Hindlimb muscle (tissue), 1 donor: ENCODE data around the gene MYO16. TPM values are rescaled to one million over a fixed set of nuclear protein-coding genes. Genes with fewer than 3 reads are reported as not detected.
"Not testable (repeated sequence)": the region's sequence is repeated elsewhere in the genome, so short reads cannot be mapped to it uniquely, and the experiment has no call there.

ENCODE experiments used
- DNase-seq: peaks from one replicate; pipeline ENCODE4 v3.0.0-alpha.2; 2013
- polyA plus RNA-seq: library from polyadenylated mRNA; unstranded; fragments of 120-200 nt; gene quantifications from one replicate; pipeline ENCODE4 v1.2.1, GENCODE V29; 2013; ENCODE audit not compliant: insufficient read length

MYO16 gene
- polyA plus RNA-seq, 1 donor = 27.9 TPM

DNA sequence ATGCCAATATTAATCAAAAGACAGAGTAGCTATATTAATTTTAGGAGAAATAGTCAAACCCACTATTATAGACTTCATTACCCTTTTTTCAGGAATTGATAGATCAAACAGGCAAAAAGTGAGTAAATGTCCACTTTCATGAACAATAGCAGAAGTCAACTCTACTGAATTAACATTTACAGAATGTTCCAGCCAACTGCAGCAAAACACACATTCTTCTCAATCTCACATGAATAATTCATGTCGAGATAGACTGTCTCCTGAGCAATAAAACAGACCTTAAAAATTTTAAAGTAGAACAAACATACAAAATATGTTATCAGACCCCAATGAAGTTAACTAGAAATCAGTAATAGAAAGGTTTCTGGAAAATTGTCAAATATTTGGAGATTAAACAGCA is 118.4 kb downstream of the MYO16 start:
- DNase-seq = no peak

DNA sequence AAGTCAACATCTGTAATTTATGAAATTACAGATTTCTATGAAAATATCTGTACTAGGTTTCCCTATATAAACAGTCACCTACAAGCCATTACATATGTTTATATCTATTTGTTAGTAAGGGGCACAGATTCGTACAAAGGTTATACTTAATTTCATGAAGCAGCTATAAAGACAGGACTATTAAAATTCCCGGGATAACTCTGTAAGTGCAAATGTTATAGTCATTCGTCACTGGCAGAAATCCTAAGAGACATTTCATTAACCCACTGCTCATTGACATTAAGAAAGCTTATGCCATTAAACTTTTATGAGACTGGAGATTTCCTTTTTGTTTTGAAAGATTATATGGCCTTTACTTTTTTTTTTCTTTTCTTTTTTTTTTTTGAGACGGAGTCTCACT is 122.9 kb downstream of the MYO16 start:
- DNase-seq = no peak

DNA sequence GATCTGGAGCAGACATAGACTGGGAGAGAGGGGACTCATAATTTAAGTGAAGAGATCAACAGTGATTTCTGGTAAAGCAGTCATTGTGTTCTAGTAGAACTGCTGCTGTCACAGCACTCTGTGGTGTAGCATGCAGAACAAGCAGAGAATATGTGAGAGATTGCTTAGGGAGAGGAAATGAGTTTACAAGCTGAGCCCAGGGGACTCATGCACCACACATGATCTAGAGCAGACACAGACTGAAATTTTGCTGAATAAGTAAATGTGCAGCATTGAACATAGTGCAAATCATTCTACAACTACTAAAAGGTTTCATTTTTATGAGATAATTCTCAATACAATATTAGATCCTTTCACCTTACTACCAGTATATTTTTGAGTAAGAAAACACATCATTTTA is 125.7 kb downstream of the MYO16 start:
- peak; percentile 40 for DNase-seq

DNA sequence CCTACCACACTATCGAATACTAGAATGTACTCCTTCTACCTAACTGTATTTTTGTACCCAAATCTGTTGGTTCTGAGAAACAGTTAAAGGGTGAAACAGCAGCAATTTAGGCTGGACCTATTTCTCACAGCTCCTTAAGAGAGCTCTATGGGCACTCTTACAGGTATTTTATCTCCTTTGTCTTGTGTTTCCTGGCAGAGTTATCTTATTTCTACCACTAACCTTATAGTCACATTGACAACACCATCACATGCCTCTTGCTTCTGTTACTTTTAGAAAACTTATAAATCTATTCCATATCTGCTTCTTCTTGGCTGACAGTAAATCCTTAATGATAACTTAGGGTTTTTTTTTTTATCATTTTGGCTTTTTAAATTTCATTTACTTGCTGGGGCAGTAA is 130.7 kb downstream of the MYO16 start:
- no peak for DNase-seq

DNA sequence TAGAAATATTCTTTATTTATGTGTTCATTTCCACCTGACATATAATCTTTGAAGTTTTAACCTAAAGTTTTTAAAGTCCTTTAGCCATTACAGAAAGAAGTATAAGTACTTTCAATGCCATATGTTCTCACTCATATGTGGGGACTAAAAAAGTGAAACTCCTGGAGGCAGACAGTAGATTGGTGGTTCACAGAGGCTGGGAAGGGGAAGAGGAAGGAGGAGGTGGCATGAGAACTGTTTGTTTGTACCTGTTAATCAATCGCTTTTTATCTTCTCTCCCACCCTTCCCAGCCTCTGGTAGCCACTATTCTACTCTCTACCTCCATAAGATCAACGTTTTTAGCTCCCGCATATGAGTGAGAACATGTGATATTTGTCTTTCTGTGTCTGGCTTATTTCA is 131.1 kb downstream of the MYO16 start:
- DNase-seq = no peak

DNA sequence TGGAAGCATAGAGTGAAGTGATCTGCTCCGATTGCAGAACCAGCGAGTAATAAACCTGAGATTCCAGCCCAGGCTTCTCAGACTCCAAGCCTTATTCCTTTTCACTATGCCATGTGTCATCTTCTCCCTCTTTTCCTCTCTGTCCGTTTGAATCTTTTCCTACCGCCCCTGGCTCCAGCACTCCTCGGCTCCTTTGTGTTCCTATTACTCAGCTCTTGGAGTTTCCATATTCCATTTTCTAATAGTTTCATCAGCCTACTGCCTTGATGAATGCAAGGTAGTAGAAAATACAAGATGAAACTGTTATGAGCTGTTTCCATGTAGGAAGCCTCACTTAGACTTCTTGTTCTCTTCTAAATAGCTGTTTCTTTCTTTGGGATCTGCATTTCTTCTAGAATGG is 138.6 kb downstream of the MYO16 start:
- DNase-seq = no peak

DNA sequence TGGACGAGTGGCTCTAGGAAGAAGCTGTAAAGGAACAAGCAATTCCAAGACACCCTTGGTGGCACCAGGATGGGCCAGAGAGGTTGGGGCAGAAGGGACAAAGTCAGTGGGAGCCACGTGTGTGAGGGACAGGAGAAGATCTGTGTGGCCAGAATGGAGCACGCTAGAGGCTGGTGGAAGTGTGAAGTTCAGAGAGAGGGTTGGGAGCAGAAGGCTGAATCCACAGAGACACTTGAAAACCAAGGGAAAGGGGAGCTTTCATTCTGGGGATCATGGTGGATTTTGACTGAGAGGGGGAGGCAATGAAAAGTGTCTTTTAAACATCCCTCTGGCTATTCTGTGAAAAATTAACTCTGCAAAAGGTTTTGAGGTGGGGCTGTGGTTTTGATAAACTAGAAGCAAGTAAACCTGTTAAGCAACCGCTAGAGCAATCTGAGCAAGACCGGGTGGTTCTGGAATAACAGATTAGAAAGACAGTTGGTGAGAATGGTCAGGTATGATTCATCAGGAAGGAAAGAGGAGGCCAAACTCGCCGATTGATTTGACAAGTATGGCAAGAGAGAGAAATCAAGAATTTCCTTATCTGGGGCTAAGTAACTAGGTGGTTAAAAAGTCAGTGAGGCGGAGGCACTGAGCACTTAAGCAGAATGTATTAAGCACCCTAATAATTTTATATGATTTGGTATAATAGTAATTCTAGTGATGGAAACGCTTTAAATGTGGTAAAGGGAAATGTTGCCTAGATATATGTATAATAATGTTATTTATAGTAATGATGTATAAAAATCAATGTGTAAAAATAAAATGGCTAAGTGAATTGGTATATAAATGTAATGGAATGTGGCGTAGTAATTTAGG is 140.0 kb downstream of the MYO16 start:
- no peak for DNase-seq

DNA sequence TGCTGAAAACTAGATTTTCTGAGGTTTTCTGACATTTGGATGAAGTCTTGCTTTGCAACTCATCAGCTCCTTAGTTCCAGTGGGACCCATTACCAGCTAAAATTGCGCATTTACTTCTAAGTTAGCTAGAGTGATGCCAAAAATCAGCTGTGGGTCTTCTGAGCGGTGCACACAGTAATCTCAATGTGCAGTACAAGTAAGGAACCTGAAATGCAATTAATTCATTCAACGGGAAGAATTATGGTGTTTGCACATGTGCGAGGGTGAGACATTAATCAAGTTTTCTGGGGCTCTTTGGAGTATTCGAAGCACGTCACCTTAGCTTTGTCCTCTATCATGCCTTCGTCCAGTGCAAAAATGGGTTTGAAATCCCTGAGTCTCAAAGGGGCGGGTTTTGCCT is 146.2 kb downstream of the MYO16 start:
- no peak for DNase-seq

DNA sequence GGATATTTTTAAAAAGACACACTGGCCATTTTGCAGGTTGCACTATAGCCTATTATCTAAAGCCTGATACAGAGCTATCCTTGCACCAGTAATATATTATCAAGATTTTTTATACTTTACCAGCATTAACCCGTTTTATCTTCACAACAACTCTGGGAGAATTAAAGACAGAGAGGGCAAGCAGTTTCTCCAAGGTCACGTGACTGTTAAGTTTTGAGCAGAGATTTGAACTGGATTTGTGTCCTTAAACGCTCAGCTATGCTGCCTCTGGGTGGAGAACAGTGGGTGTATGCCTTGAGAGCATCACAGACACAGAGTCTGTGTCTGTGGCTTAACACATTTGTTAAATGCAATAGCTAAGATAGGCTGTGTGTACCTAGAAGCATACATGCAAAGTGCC is 147.2 kb downstream of the MYO16 start:
- DNase-seq = no peak

DNA sequence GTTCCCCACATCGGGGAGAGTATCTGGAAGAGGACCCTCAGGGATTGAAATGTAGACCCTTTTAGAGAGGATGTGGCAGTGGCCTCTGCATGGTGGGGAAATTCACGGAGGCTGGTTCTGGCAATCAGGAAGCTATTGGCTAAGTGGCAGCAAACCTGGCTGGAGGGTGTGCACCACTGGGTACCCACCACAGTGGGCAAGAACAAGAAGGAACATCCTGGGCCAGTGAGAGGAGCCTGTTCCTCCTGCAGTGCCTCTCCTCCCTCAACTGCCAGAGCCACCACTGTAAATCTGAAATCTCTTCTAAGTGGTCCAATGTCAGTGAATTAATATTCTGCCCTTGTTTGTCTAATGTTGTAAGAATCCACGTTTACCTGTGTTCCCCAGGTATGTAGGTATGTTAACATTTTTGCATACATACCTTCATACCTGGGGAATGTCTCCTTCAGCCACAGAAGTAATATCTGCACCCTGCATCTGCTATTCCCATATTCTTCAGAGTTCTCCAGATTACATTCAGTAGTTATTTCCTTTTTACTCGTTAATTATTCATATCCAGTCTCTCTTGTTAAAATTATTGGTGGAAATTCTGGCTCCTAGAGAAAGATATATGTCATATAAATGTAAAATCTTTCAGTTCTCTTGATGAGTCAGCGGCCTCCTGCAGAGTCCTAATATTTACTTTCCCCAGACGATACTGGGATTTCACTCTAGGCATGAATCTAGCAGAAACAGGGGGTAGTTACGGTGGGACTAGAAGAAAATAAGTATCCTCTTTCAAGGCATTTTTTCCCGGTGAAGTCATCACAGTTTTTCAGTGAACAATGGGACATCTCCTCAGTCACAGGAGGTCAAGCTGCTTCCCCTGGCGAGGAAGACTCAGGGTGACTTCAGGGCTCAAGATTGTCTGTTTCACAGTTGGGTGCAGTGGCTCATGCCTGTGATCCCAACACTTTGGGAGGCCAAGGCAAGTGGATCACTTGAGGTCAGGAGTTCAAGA is 148.3 kb downstream of the MYO16 start:
- DNase-seq = no peak

DNA sequence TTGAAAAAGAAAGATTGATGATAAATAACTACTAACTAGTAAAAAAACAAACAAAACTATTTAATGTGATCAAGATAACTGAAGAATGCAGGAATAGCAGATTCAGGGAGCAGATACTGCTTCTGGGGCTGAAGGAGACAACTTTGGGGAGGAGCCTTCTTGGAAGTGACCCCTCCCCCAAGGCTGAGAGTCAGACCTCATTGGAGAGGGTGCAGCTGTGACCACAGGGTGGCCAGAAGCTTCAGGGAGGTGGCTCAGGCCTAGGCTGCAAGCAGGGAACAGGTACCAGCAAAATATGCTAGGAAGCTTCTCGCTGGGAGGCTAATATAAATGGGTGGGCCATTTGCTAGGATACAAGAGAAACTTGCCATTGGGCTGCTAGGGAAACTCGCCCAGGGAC is 149.9 kb downstream of the MYO16 start:
- DNase-seq = no peak

DNA sequence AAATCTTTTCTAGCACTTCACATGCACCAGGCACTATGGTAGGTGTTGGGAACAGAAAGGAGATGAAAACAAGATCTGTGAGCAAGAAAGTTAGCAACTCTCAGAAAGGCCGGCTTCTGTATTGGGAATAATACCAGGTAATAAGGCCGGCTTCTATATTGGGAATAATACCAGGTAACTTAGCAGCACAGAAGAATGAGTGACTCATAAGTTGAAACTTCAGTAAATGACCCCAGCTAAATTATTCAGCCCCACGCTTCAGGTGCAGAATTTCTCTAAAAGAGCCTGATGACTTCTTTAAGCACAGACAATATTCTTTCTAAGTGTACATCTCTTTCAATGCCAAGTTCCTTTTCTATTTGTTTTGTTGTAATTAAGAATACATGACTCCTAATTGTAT is 151.3 kb downstream of the MYO16 start:
- no peak for DNase-seq

DNA sequence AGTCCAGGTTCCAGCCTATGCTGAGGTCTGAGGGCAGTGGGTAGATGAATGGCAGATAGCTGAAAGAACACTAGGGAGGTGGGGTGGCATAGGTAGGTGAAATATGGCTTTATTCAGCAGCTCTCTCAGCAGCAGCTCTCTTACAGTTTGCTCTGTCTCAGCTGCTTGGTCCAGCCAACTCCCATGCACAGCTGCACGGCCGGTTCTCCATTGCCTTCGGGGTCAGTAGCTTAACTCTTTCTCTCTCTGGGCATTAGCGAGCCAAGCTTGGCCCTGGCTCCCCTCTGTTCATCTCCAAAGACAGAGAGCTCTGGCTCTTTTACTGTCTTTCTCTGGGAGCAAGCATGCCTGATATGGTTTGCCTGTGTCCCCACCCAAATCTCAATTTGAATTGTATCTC is 151.9 kb downstream of the MYO16 start:
- DNase-seq = peak; percentile 3

DNA sequence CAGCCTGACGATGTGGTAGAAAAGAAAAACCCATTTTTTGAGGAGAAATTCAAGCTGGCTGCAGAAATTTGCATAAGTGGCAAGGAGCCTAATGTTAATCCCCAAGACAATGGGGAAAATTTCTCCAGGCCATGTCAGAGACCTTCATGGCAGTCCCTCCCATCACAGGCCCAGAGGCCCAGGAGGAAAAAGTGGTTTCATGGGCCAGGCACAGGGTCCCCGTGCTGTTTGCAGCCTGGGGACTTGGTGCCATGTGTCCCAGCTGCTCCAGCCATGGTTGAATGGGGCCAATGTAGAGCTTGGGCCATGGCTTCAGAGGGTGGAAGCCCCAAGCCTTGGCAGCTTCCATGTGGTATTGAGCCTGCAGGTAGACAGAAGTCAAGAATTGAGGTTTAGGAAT is 153.1 kb downstream of the MYO16 start:
- not testable (repeated sequence) for DNase-seq

DNA sequence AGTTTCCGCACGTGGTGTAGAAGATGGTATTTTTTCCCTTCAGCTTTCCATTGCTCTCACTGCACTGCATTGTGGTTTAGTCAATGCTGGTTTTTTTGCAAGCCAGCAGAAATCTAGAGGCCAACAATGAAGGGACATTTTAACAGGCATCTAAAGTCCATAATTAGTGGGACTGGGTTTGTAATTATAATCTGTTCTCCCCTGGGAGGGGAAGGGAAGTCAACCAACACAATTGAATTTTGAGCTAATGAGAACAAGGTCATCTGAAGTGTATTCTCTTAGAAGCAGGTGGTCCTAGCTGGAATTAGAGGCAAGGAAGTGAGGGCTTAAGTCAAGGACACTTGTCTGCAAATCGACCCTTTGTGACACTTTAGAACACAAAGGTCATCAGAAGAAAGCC is 156.4 kb downstream of the MYO16 start:
- DNase-seq = no peak

DNA sequence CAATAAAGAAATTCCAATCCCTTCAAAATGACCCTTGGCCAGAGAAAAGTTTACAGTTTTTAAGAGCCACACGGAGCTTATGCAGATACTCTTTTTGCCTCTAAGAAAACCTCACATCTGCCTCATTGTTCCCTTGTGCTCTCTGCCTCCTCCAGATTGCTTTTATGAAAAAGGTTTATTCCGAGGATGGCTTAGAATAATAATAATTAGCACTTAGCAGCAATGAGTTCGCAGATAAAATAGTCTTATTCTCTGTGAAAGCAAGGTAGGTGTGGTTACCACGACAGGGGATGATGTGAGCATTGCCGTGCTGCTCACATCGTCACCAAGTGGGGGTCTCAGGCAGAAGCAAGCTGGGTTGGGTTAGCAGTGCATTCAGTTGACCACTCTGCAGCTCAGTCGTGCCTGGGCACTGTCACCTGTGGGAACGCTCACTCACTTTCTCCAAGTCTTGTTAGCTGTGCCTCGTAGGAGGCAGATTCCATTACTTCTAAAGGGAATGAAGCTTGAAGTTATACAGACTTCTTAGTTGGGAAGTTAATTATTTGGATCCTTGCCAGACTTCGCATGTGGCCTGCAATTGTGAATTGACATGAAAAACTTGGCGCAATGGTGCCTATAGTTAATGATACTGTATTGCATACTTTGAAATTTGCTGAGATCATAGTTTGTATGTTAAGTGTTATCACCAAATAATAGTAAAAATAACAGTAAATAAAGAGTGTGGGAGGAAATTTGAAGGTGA is 157.2 kb downstream of the MYO16 start:
- no peak for DNase-seq

DNA sequence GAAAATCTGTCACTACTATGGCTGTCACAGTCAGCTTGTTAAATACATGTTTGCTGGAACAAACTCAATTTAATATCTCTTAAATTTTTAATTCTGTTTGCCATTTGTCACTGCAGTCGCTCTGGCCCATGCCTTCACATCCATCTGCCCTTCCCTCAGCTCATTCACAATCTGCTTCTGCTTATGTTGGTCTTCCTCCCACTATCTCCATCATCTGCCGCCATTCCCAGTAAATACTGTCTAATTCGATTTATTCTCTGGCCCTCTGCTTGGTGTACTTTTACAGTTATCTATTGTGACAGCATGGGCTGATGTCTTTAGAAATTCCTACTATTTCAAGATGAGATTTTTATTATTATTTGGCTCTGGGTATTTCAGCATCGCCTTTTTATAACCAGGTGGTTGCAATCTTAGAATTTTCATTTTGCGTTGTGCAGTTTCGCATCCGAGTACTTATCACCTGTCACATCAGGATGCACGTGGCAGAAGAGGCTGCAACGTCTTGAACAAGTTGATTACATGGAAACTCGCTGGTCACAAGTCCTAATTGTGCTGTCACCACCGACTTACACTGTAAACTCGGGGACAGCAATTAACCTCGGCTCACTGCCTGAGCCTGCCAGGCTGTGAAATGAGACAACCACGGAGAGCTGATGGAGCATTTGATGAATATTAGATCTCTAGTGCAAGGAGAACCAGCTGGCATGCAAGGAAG is 158.4 kb downstream of the MYO16 start:
- DNase-seq = no peak

DNA sequence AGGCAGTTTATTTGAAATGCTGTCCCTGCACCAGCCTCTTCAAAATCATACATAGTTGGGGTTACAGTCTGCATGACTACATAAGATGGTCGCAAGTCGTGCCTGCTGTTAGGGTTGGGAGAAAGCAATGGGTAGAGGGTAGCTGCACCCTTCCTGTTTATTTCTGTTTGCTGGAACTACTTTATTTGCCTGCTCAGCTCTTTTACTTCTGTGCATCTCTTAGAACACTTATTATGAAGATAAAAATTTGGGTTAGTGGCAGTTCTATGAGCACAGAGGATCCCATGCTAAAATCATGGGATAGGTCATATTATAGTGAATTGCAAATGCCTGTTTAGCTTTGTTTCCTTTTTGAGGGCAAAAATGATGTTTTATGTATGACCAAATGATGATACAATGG is 160.1 kb downstream of the MYO16 start:
- no peak for DNase-seq

DNA sequence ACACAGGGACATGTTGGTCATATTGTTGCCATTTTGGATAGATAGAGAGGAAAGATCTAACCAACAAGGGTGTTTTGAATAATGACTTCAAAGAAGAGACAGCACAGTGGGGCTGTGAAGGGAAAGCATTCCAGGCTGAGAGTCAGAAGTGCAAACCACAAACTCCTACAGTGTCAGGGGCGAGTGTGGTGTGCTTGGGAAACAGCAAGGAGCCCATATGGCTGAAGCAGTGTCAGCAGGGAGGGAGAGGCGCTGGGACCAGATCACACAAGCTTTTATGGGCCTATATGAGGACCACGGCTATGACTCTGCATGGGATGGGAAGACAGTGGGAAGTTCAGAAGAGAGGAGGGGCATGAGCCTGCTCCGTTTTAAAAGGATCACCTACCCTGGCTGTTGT is 166.4 kb downstream of the MYO16 start:
- no peak for DNase-seq

DNA sequence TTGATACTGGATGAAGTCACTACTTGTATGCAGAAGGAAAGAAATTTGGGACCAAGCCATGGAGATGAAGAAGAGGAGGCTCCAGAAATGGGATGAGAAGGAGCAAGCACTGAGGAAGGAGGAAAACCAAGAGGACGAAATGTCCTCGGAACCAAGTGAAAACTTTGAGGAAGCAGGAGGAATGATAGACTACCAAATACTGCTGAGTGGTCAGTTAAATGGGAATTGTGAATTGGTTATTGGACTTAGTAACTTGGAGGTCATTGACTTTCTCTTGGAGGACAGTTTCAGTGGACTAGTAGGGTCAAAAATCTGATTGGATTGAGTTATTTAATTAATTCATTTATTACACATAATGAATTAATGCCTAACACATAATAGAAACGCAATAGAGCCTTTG is 167.9 kb downstream of the MYO16 start:
- no peak for DNase-seq

DNA sequence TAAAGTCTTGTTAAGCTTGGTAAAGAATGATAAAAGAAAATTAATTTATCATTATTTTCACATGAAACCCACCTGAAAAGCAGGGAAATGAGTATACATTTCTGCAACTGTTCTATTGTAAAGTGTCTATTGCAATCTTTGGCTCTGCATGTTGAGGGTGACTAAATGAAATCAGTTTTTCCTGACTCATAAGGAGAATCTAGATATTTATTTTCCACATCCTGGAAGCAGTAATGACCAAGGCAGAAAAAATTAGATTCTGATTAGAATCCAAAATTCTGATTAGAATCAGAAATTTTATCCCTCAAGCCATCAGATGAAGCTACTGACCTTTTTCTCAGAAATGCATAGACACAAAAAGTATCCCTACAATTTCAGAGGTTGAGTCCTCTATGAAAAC is 178.4 kb downstream of the MYO16 start:
- no peak for DNase-seq

DNA sequence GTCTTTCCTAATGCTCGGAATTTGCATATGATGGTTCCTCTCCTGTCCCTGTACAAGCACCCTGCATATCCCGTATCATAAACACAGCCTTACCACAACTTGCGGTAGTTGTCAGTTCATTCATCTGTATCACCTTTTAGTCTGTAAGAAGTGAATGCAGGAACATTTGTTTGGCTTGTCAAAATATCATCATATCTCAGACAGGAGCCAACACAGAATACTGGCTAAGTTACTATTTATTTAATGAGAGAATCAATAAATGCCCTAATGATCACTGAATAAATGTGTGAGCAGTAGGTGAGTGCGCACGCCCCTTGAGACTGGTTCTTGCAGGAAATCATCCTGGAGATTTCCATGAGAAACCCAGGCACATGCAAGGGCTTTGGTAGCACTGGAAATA is 182.8 kb downstream of the MYO16 start:
- DNase-seq = no peak
